GM23248 (cell line): ENCODE data around the gene OLFM1.

ENCODE experiments used
- EZH2 ChIP-seq: fragments of 200-600 bp; sonication (generic); IDR thresholded peaks from 2 replicates; pipeline ENCODE4 v1.6.1; 2018; ENCODE audit warnings: antibody characterized with exemption, mild to moderate bottlenecking; ENCODE audit not compliant: insufficient read depth, poor library complexity, severe bottlenecking
- EZH2phosphoT487 ChIP-seq: fragments of 200-600 bp; sonication (generic); IDR thresholded peaks from 2 replicates; pipeline ENCODE4 v1.6.1; 2018; ENCODE audit warnings: antibody characterized with exemption, moderate library complexity, mild to moderate bottlenecking, low read depth; ENCODE audit not compliant: insufficient read depth

DNA sequence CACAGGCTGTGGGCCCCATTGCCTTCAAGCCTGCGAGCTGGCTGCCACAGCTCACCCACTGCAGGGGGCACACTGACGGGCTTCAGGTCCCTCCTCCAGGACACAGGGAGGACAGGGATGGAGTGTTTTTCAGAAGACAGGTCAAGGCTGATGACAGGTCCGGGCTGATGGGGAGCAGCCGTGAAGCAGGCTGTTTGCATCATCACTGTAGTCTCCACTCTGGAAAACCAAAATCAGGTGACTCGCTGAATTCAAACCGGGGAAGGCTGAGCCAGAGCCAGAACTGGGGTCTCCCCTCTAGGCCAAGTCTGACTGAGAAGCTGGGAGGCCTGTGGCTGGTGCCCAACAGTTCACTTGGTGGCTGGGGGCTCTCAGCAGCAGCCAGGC, 48.5 kb downstream of the OLFM1 start:
- no peak for TF ChIP-seq EZH2
- no peak for TF ChIP-seq EZH2phosphoT487
